OCI-LY7 (cell line): ENCODE results near the gene TOR3A. TPM values are rescaled to one million over a fixed set of nuclear protein-coding genes. Genes with fewer than 3 reads are reported as not detected.

Experiments
- BruUV-seq: library from RNA; stranded (reverse); fragments of 400-500 nt; replicated peaks from 2 replicates; lab custom pipeline; 2021; lab: Mats Ljungman, UMichigan
- CTCF ChIA-PET: fragments of 300-600 bp; sonication (Branson Sonifier 250); formaldehyde crosslinking; loops from one replicate; lab custom pipeline; 2022; ENCODE audit warnings: antibody characterized with exemption; ENCODE audit not compliant: unreplicated experiment; lab: Charles Lee
- POLR2A ChIA-PET: fragments of 300-600 bp; sonication (Branson Sonifier 250); formaldehyde crosslinking; loops from one replicate; lab custom pipeline; 2022; ENCODE audit warnings: antibody characterized with exemption; lab: Charles Lee
- DNase-seq: peaks from one replicate; pipeline ENCODE4 v3.0.0-alpha.2; 2015; ENCODE audit warnings: low spot score
- H2AFZ ChIP-seq: fragments of 200-600 bp; sonication (generic), shearing (Covaris generic); 2 replicates; pipeline ENCODE4 v1.6.1; 2014; ENCODE audit warnings: mild to moderate bottlenecking, antibody characterized with exemption, low read length, moderate library complexity
- H3K27ac ChIP-seq: fragments of 200-600 bp; sonication (generic); 2 replicates; pipeline ENCODE4 v1.5.1; 2014; ENCODE audit warnings: mixed run types, low read depth, mild to moderate bottlenecking, moderate library complexity, low read length, inconsistent platforms; ENCODE audit not compliant: poor library complexity, severe bottlenecking
- H3K36me3 ChIP-seq: fragments of 200-600 bp; sonication (generic); 2 replicates; pipeline ENCODE4 v1.6.1; 2014; ENCODE audit warnings: mild to moderate bottlenecking, antibody characterized with exemption, low read length, moderate library complexity, mixed read lengths; ENCODE audit not compliant: insufficient read depth
- H3K4me1 ChIP-seq: fragments of 200-600 bp; sonication (generic); 2 replicates; pipeline ENCODE4 v1.5.1; 2014; ENCODE audit warnings: mild to moderate bottlenecking, low read length; ENCODE audit not compliant: insufficient read depth, poor library complexity, severe bottlenecking
- H3K4me2 ChIP-seq: fragments of 200-600 bp; sonication (generic); 2 replicates; pipeline ENCODE4 v1.6.1; 2014; ENCODE audit warnings: mild to moderate bottlenecking, low read length
- H3K4me3 ChIP-seq: fragments of 200-600 bp; sonication (generic); 2 replicates; pipeline ENCODE4 v1.5.1; 2014; ENCODE audit warnings: mild to moderate bottlenecking, low read depth, low read length; ENCODE audit not compliant: poor library complexity, severe bottlenecking
- H3K79me2 ChIP-seq: fragments of 200-600 bp; sonication (generic); 2 replicates; pipeline ENCODE4 v1.6.1; 2016; ENCODE audit warnings: low read depth, mild to moderate bottlenecking, low read length, moderate library complexity, mixed read lengths; ENCODE audit not compliant: insufficient read depth
- H3K9me2 ChIP-seq: fragments of 200-600 bp; sonication (generic); 2 replicates; pipeline ENCODE4 v1.6.1; 2016; ENCODE audit warnings: mild to moderate bottlenecking, low read length, mixed read lengths; ENCODE audit not compliant: insufficient read depth
- H3K9me3 ChIP-seq: fragments of 200-600 bp; sonication (generic); 2 replicates; pipeline ENCODE4 v1.6.1; 2014; ENCODE audit warnings: mild to moderate bottlenecking, mixed run types, low read length, mixed read lengths
- H4K20me1 ChIP-seq: fragments of 200-600 bp; sonication (generic); 2 replicates; pipeline ENCODE4 v1.6.1; 2014; ENCODE audit warnings: mild to moderate bottlenecking, antibody characterized with exemption, low read length, moderate library complexity, mixed read lengths; ENCODE audit not compliant: insufficient read depth
- EZH2phosphoT487 ChIP-seq: fragments of 200-600 bp; sonication (generic); IDR thresholded peaks from 2 replicates; pipeline ENCODE4 v1.6.1; 2018; ENCODE audit warnings: low read depth, borderline replicate concordance, mild to moderate bottlenecking, mixed run types, antibody characterized with exemption, low read length, moderate library complexity, mixed read lengths
- intact Hi-C: fragments of 100-400 bp; cut with micrococcal nuclease; formaldehyde crosslinking; loops from one replicate; pipeline ENCODE4 v1.10.0; 2022; ENCODE audit not compliant: unreplicated experiment
- total RNA-seq, 2 experiments: library from RNA; depleted of rRNA in 1 of 2; stranded (reverse); fragments of >200 nt in 1 of 2; shearing (Covaris generic) in 1 of 2; gene quantifications; 2 replicates each; pipeline ENCODE4 v1.2.3, GENCODE V29; 2014 to 2022
- TF ChIP-seq, protein P1 (sequence below): fragments of 200-600 bp; sonication (generic); conservative IDR thresholded peaks from 2 replicates; pipeline ENCODE4 v1.5.1; 2014; ENCODE audit warnings: mild to moderate bottlenecking, antibody characterized with exemption, low read length, moderate library complexity, mixed read lengths

TOR3A gene
- total RNA-seq, 2 experiments from 2014 or later = 49.0 to 66.7 TPM

DNA sequence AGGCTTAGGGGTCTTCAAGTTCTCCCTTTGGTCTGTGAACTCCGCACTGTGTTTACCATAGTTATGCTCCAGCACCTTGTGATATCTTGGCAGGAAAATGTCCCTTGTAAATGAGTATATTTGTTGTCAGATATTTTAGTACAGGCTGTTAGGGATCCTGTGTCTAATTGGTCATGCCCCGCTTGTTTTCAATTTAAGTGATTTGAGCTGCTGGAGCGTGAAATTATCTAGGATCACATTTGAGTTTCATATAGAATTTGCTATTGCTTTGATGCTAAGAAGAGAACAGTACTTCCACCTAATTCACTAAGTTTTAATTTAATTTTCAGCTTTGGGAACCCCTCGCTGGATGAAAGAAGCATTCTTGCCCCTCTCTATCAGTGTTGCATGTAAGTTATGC is 15.4 kb upstream of the TOR3A start:
- Histone ChIP-seq H3K79me2 (no peaks in the 10 kb centered on the region), H3K9me3 (no peaks in the 10 kb centered on the region), H3K9me2 (no peaks in the 10 kb centered on the region), H3K4me3 (no peak overlapping the region), H2AFZ (no peak overlapping the region), H3K27ac (no peak overlapping the region), H3K36me3 (peaks cover 49% of the 10 kb centered on the region), H4K20me1 (no peaks in the 10 kb centered on the region), H3K4me2 (peak overlapping the region; percentile 14; the same call in 1 of the 2 replicates), H3K4me1 (peaks cover 18% of the 10 kb centered on the region)
- POLR2A ChIA-PET = interaction anchor here (0.5 to 1.0 kb wide), 4 partner anchors 23 to 1717 kb away, joined by 3 to 8 read pairs (median 4); no protein-coding TSS in a partner anchor
- TF ChIP-seq, protein P1, sequence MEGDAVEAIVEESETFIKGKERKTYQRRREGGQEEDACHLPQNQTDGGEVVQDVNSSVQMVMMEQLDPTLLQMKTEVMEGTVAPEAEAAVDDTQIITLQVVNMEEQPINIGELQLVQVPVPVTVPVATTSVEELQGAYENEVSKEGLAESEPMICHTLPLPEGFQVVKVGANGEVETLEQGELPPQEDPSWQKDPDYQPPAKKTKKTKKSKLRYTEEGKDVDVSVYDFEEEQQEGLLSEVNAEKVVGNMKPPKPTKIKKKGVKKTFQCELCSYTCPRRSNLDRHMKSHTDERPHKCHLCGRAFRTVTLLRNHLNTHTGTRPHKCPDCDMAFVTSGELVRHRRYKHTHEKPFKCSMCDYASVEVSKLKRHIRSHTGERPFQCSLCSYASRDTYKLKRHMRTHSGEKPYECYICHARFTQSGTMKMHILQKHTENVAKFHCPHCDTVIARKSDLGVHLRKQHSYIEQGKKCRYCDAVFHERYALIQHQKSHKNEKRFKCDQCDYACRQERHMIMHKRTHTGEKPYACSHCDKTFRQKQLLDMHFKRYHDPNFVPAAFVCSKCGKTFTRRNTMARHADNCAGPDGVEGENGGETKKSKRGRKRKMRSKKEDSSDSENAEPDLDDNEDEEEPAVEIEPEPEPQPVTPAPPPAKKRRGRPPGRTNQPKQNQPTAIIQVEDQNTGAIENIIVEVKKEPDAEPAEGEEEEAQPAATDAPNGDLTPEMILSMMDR = no peak
- no peak for TF ChIP-seq EZH2phosphoT487
- no TSS peak for BruUV-seq
- no peak for DNase-seq
- intact Hi-C loops = loop anchor here (5.0 kb wide), 1 partner anchor 294 kb away; no protein-coding TSS in a partner anchor
- CTCF ChIA-PET = no interaction called here

DNA sequence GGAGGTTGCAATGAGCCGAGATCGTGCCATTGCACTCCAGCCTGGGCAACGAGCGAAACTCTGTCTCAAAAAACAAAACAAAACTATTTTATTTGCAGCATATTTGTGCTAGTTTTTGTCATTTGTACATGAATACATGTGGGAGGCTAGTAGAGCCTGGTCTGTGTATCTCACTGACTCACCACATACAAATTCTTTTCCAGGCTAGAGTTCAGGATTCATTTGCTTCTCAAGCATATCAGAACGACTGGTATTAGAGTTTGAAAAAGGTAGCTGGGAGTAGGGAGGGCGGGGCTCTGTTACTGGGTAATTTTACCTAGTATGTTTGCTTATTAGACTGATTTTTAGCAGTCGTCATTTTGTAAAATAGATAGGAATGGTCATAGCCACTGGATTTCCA is 4.5 kb upstream of the TOR3A start:
- intact Hi-C loops = no loop called here
- no peaks in the 10 kb centered on the region for H4K20me1 ChIP-seq
- no peaks in the 10 kb centered on the region for H3K9me2 ChIP-seq
- H3K27ac ChIP-seq = no peak overlapping the region
- H3K4me2 ChIP-seq = no peak overlapping the region
- no peaks in the 10 kb centered on the region for H3K9me3 ChIP-seq
- POLR2A ChIA-PET = interaction anchor here (1.3 kb wide), 1 partner anchor 9 kb away, joined by 3 read pairs; no protein-coding TSS in a partner anchor
- H3K4me3 ChIP-seq = no peak overlapping the region
- TF ChIP-seq, protein P1 = no peak
- no peak for TF ChIP-seq EZH2phosphoT487
- H3K79me2 ChIP-seq = peaks cover under 1% of the 10 kb centered on the region; the same call in 1 of the 2 replicates
- CTCF ChIA-PET = no interaction called here
- no peak for DNase-seq
- H3K4me1 ChIP-seq = peaks cover 17% of the 10 kb centered on the region
- H2AFZ ChIP-seq = no peak overlapping the region
- H3K36me3 ChIP-seq = peaks cover 3% of the 10 kb centered on the region; the same call in 1 of the 2 replicates
- no TSS peak for BruUV-seq
